DND-41 (cell line): ENCODE results near the gene MUC2.

Source experiments
- ATAC-seq: fragments of 200-7000 bp; cut with Tn5 transposase; 3 replicates; pipeline ENCODE4 v1.9.1; 2021; ENCODE audit warnings: low read depth; ENCODE audit not compliant: insufficient read depth
- DNase-seq: peaks from one replicate; pipeline ENCODE4 v3.0.0-alpha.2; 2020
- H2AFZ ChIP-seq: 2 replicates; pipeline ENCODE4 v1.6.0; 2012; ENCODE audit warnings: low read depth, low read length
- H3K27ac ChIP-seq: 2 replicates; pipeline ENCODE4 v1.5.1; 2012; ENCODE audit warnings: low read length, inconsistent platforms
- H3K27me3 ChIP-seq: fragments of 200-600 bp; sonication (generic); 2 replicates; pipeline ENCODE4 v1.6.0; 2012; ENCODE audit warnings: low read length, mild to moderate bottlenecking, inconsistent platforms; ENCODE audit not compliant: insufficient read depth, poor library complexity
- H3K36me3 ChIP-seq: 2 replicates; pipeline ENCODE4 v1.5.1; 2012; ENCODE audit warnings: low read length, inconsistent platforms; ENCODE audit not compliant: insufficient read depth
- H3K4me1 ChIP-seq: 2 replicates; pipeline ENCODE4 v1.5.1; 2012; ENCODE audit warnings: mild to moderate bottlenecking, low read length; ENCODE audit not compliant: insufficient read depth
- H3K4me2 ChIP-seq: 2 replicates; pipeline ENCODE4 v1.6.0; 2012; ENCODE audit warnings: mild to moderate bottlenecking, moderate library complexity, low read length, inconsistent platforms; ENCODE audit not compliant: insufficient read depth
- H3K4me3 ChIP-seq, 2 experiments: fragments of 200-600 bp in 1 of 2; shearing (Covaris generic) in 1 of 2; 2 replicates each; pipeline ENCODE4 v1.5.1; 2012 to 2016; ENCODE audit warnings: inconsistent platforms in 2 of 2, low read length in 2 of 2, mild to moderate bottlenecking in 2 of 2, low read depth in 1 of 2, moderate library complexity in 1 of 2
- H3K79me2 ChIP-seq: 2 replicates; pipeline ENCODE4 v1.6.0; 2012; ENCODE audit warnings: low read length, inconsistent platforms; ENCODE audit not compliant: insufficient read depth
- H3K9ac ChIP-seq: 2 replicates; pipeline ENCODE4 v1.6.0; 2012; ENCODE audit warnings: low read depth, mild to moderate bottlenecking, inconsistent platforms, low read length, moderate library complexity
- H3K9me3 ChIP-seq: 2 replicates; pipeline ENCODE4 v1.5.1; 2012; ENCODE audit warnings: low read length, moderate library complexity, mild to moderate bottlenecking, inconsistent platforms; ENCODE audit not compliant: insufficient read depth, severe bottlenecking
- H4K20me1 ChIP-seq: 2 replicates; pipeline ENCODE4 v1.6.0; 2012; ENCODE audit warnings: low read length; ENCODE audit not compliant: insufficient read depth
- CTCF ChIP-seq: IDR thresholded peaks from 2 replicates; pipeline ENCODE4 v1.5.1; 2012; ENCODE audit warnings: borderline replicate concordance, low read length, moderate library complexity, mild to moderate bottlenecking; ENCODE audit not compliant: poor library complexity, severe bottlenecking; ENCODE audit errors: extremely low read depth
- EZH2 ChIP-seq: IDR thresholded peaks from 3 replicates; pipeline ENCODE4 v1.6.1; 2012; ENCODE audit warnings: borderline replicate concordance, low read depth, mild to moderate bottlenecking, moderate library complexity, low read length, inconsistent platforms; ENCODE audit not compliant: severe bottlenecking

MUC2 gene

DNA sequence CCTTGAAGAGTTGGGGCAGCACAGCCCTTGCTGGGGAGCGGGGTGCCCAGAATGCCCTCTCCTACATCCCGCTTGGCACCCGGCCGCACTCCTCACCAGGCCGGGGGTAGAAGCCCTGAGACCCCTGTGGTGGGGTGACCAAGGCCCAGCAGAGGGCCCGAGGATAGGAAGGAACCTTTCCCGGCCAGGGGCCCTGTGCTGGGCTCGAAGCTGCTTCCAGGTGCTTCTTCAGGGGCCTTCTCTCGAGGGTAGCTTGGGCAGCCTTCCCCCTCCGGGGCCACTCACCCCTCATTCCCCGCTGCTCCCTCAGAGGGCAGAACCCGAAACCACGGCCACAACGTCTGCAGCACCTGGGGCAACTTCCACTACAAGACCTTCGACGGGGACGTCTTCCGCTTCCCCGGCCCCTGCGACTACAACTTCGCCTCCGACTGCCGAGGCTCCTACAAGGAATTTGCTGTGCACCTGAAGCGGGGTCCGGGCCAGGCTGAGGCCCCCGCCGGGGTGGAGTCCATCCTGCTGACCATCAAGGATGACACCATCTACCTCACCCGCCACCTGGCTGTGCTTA lies 752 bp downstream of the MUC2 start:
- H3K4me3 ChIP-seq = no peak overlapping the region
- no peak overlapping the region for H2AFZ ChIP-seq
- no peak overlapping the region for H3K4me2 ChIP-seq
- H4K20me1 ChIP-seq = no peaks in the 10 kb centered on the region
- no peak overlapping the region for H3K27ac ChIP-seq
- no peak for DNase-seq
- H3K9ac ChIP-seq = no peak overlapping the region
- TF ChIP-seq EZH2 (no peak), CTCF (no peak)
- H3K36me3 ChIP-seq = no peaks in the 10 kb centered on the region
- ATAC-seq = no peak
- H3K79me2 ChIP-seq = no peaks in the 10 kb centered on the region
- no peaks in the 10 kb centered on the region for H3K4me1 ChIP-seq
- H3K27me3 ChIP-seq = no peaks in the 10 kb centered on the region
- no peaks in the 10 kb centered on the region for H3K9me3 ChIP-seq

GRCh38 chr11:1076061-1076665 lies 1.5 kb downstream of the MUC2 start:
- Histone ChIP-seq H3K79me2 (no peaks in the 10 kb centered on the region), H3K27ac (no peak overlapping the region)
- TF ChIP-seq CTCF (no peak), EZH2 (no peak)

DNA sequence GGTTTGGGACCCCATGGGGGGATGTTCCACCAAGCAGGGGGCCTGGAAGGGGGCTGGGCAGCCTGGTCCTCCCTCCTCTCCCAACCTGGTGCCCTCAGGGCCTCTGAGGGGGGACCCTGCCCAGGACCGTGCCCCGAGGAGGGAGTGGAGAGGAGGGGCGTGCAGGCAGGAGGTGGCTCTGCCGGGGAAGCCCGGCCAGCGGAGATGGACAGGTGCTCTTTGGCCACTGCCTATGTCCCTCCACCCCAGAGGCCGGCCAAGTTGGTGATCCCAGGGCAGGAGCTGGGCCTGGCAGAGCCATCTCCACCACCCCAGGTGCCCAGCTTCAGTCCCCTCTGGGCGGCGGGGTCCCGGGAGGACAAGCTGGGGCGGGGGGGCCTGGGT lies 2.4 kb downstream of the MUC2 start:
- no peak for ATAC-seq
- no peak overlapping the region for H3K9ac ChIP-seq
- DNase-seq = no peak
- H3K36me3 ChIP-seq = no peaks in the 10 kb centered on the region
- no peaks in the 10 kb centered on the region for H3K79me2 ChIP-seq
- TF ChIP-seq EZH2 (no peak), CTCF (no peak)
- H3K27me3 ChIP-seq = no peaks in the 10 kb centered on the region
- no peak overlapping the region for H3K4me3 ChIP-seq
- no peaks in the 10 kb centered on the region for H4K20me1 ChIP-seq
- H3K4me1 ChIP-seq = no peaks in the 10 kb centered on the region
- H3K27ac ChIP-seq = no peak overlapping the region
- no peak overlapping the region for H3K4me2 ChIP-seq
- H2AFZ ChIP-seq = no peak overlapping the region
- no peaks in the 10 kb centered on the region for H3K9me3 ChIP-seq

More at GRCh38 chr11:1076061-1076665, 1.5 kb downstream of the MUC2 start:
- Histone ChIP-seq H3K9ac (no peak overlapping the region), H3K4me3 (no peak overlapping the region), H2AFZ (no peak overlapping the region), H3K4me1 (no peaks in the 10 kb centered on the region), H3K9me3 (no peaks in the 10 kb centered on the region), H3K36me3 (no peaks in the 10 kb centered on the region), H3K27me3 (no peaks in the 10 kb centered on the region), H3K4me2 (no peak overlapping the region), H4K20me1 (no peaks in the 10 kb centered on the region)
- ATAC-seq (no peak), DNase-seq (no peak)
